ENCODE measurements around the gene ZMYND10. TPM values are rescaled to one million over a fixed set of nuclear protein-coding genes. Genes with fewer than 3 reads are reported as not detected.
"Not testable (repeated sequence)": the region's sequence is repeated elsewhere in the genome, so short reads cannot be mapped to it uniquely, and the experiment has no call there.

Gene ZMYND10
- polyA plus RNA-seq, 1 experiment, result 0.87 TPM

GRCh38 chr3:50318163-50318562 lies 27.4 kb downstream of the ZMYND10 start:
- CTCF ChIA-PET, result no interaction called here
- TF ChIP-seq CTCF (IDR thresholded peaks at IDR 0.05; ENCODE audit: low read depth, low read length), result no peak
- DNase-seq (ENCODE audit: low read depth, low spot score), result no peak
- POLR2A ChIA-PET, result no interaction called here
- H3K27ac ChIP-seq (ENCODE audit: low read depth, low read length), result no peak overlapping the region
- H3K27me3 ChIP-seq (ENCODE audit: control insufficient read depth, insufficient read depth, low read length), result no peaks in the 10 kb centered on the region
- H3K4me3 ChIP-seq (ENCODE audit: low read depth, low read length), result no peak overlapping the region
- no peaks in the 10 kb centered on the region; the same call in 1 of the 2 replicates for H3K9me3 ChIP-seq (ENCODE audit: control insufficient read depth, insufficient read depth, low read length)

- no peak overlapping the region for H3K4me3 ChIP-seq (ENCODE audit: low read depth, low read length)
- ChIA-PET CTCF (no interaction called here), POLR2A (no interaction called here)
- TF ChIP-seq CTCF (IDR thresholded peaks at IDR 0.05; ENCODE audit: low read depth, low read length), result no peak
- H3K27me3 ChIP-seq (ENCODE audit: control insufficient read depth, insufficient read depth, low read length), result no peaks in the 10 kb centered on the region
- no peak overlapping the region for H3K27ac ChIP-seq (ENCODE audit: low read depth, low read length)
- H3K9me3 ChIP-seq (ENCODE audit: control insufficient read depth, insufficient read depth, low read length), result no peaks in the 10 kb centered on the region; the same call in 1 of the 2 replicates
- no peak for DNase-seq (ENCODE audit: low read depth, low spot score)
These were observed 28.2 kb downstream of the ZMYND10 start for GRCh38 chr3:50317300-50317699.

GRCh38 chr3:50316657-50317242 lies 28.8 kb downstream of the ZMYND10 start:
- no peaks in the 10 kb centered on the region; the same call in 1 of the 2 replicates for H3K9me3 ChIP-seq (ENCODE audit: control insufficient read depth, insufficient read depth, low read length)
- H3K27me3 ChIP-seq (ENCODE audit: control insufficient read depth, insufficient read depth, low read length), result no peaks in the 10 kb centered on the region
- no peak for TF ChIP-seq CTCF (IDR thresholded peaks at IDR 0.05; ENCODE audit: low read depth, low read length)
- ChIA-PET CTCF (no interaction called here), POLR2A (no interaction called here)
- no peak overlapping the region for H3K27ac ChIP-seq (ENCODE audit: low read depth, low read length)
- DNase-seq (ENCODE audit: low read depth, low spot score), result no peak
- H3K4me3 ChIP-seq (ENCODE audit: low read depth, low read length), result no peak overlapping the region

GRCh38 chr3:50314816-50315215 lies 30.7 kb downstream of the ZMYND10 start:
- CTCF ChIA-PET, result interaction anchor here (0.7 kb wide), 1 partner anchor 10 kb away, joined by 5 read pairs; no protein-coding TSS in a partner anchor
- Histone ChIP-seq H3K27ac (ENCODE audit: low read depth, low read length) (no peak overlapping the region), H3K4me3 (ENCODE audit: low read depth, low read length) (no peak overlapping the region), H3K9me3 (ENCODE audit: control insufficient read depth, insufficient read depth, low read length) (no peaks in the 10 kb centered on the region; the same call in 1 of the 2 replicates), H3K27me3 (ENCODE audit: control insufficient read depth, insufficient read depth, low read length) (no peaks in the 10 kb centered on the region)
- POLR2A ChIA-PET, result interaction anchor here (0.8 to 0.9 kb wide), 2 partner anchors 13 to 15 kb away, joined by 4 read pairs; partner anchors contain the start of genes HYAL3, NAA80 and TUSC2
- no peak for DNase-seq (ENCODE audit: low read depth, low spot score)
- no peak for TF ChIP-seq CTCF (IDR thresholded peaks at IDR 0.05; ENCODE audit: low read depth, low read length)

- TF ChIP-seq CTCF (IDR thresholded peaks at IDR 0.05; ENCODE audit: low read depth, low read length), result no peak
- POLR2A ChIA-PET, result interaction anchor here (0.8 kb wide), 1 partner anchor 14 kb away, joined by 4 read pairs; the partner anchor contains the start of gene TUSC2
- H3K27me3 ChIP-seq (ENCODE audit: control insufficient read depth, insufficient read depth, low read length), result no peaks in the 10 kb centered on the region
- no peak overlapping the region for H3K27ac ChIP-seq (ENCODE audit: low read depth, low read length)
- peaks cover 3% of the 10 kb centered on the region for H3K9me3 ChIP-seq (ENCODE audit: control insufficient read depth, insufficient read depth, low read length)
- no peak for DNase-seq (ENCODE audit: low read depth, low spot score)
- no peak overlapping the region for H3K4me3 ChIP-seq (ENCODE audit: low read depth, low read length)
- CTCF ChIA-PET, result no interaction called here
These were observed 31.2 kb downstream of the ZMYND10 start for GRCh38 chr3:50314342-50314741.

- peaks cover 26% of the 10 kb centered on the region for H3K9me3 ChIP-seq (ENCODE audit: control insufficient read depth, insufficient read depth, low read length)
- DNase-seq (ENCODE audit: low read depth, low spot score); H3K4me3 ChIP-seq (ENCODE audit: low read depth, low read length); H3K27me3 ChIP-seq (ENCODE audit: control insufficient read depth, insufficient read depth, low read length); CTCF ChIA-PET; POLR2A ChIA-PET; H3K27ac ChIP-seq (ENCODE audit: low read depth, low read length): not testable (repeated sequence)
These were observed 33.5 kb downstream of the ZMYND10 start for GRCh38 chr3:50312041-50312440.
